ENCODE results near the gene MYO9B. TPM values are rescaled to one million over a fixed set of nuclear protein-coding genes. Genes with fewer than 3 reads are reported as not detected.

Gene MYO9B
- total and polyA plus RNA-seq, 2 experiments from 2014 or later, result 29.9 to 32.4 TPM

- no peaks in the 10 kb centered on the region for H3K9me3 ChIP-seq (ENCODE audit: low read depth)
- H4K20me1 ChIP-seq (ENCODE audit: insufficient read depth, poor library complexity, severe bottlenecking), result no peaks in the 10 kb centered on the region
- no peak for DNase-seq (ENCODE audit: low spot score)
- peaks cover 77% of the 10 kb centered on the region for H3K79me2 ChIP-seq
- TF ChIP-seq EZH2phosphoT487 (IDR thresholded peaks at IDR 0.05; ENCODE audit: low read depth, severe bottlenecking, unreplicated experiment) (no peak), EZH2 (IDR thresholded peaks at IDR 0.05; ENCODE audit: borderline replicate concordance) (no peak), CTCF (IDR thresholded peaks at IDR 0.05; ENCODE audit: poor library complexity) (no peak)
- no peak overlapping the region for H3K4me2 ChIP-seq
- no peaks in the 10 kb centered on the region for H3K36me3 ChIP-seq (replicated peaks; ENCODE audit: insufficient read depth, low read depth)
- H3K9me2 ChIP-seq (replicated peaks; ENCODE audit: insufficient read depth), result no peaks in the 10 kb centered on the region
- H3K4me1 ChIP-seq (ENCODE audit: insufficient read depth), result peaks cover 8% of the 10 kb centered on the region
- no peak overlapping the region for H3K4me3 ChIP-seq
- H3K27me3 ChIP-seq, result no peaks in the 10 kb centered on the region
- no peak overlapping the region for H3K27ac ChIP-seq
- no peak overlapping the region for H2AFZ ChIP-seq
- WGBS (ENCODE audit: low lambda C conversion rate, missing lambda C conversion rate), result 93% methylated on average over 14 of the region's 14 CpGs
Observed at GRCh38 chr19:17086120-17086519, 10.5 kb downstream of the MYO9B start.

DNA sequence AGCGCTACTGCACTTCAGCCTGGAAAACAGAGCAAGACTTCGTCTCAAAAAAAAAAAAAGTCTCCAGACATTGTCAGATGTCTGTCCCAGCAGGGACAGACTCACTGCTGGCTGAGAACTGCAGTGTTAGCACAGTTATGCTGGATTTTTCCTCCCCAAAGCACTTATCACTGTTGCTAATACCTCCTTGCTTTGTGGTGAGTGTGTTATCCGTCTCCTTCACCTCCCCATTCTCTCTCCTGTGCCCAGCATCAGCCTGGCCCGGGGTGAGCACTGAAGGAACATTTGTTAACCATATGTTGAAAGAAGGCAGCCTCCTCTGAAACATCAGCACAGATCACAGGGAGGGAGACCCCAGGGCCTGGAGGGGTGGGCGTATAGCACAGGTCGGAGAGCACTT is 11.3 kb downstream of the MYO9B start:
- Histone ChIP-seq H3K27me3 (no peaks in the 10 kb centered on the region), H2AFZ (no peak overlapping the region), H3K9me2 (replicated peaks; ENCODE audit: insufficient read depth) (no peaks in the 10 kb centered on the region), H3K4me1 (ENCODE audit: insufficient read depth) (peaks cover 8% of the 10 kb centered on the region), H3K36me3 (replicated peaks; ENCODE audit: insufficient read depth, low read depth) (no peaks in the 10 kb centered on the region), H3K9me3 (ENCODE audit: low read depth) (no peaks in the 10 kb centered on the region), H3K27ac (no peak overlapping the region), H3K79me2 (peaks cover 78% of the 10 kb centered on the region), H3K4me2 (no peak overlapping the region), H4K20me1 (ENCODE audit: insufficient read depth, poor library complexity, severe bottlenecking) (no peaks in the 10 kb centered on the region), H3K4me3 (no peak overlapping the region)
- TF ChIP-seq EZH2phosphoT487 (IDR thresholded peaks at IDR 0.05; ENCODE audit: low read depth, severe bottlenecking, unreplicated experiment), result no peak
- no peak for TF ChIP-seq EZH2 (IDR thresholded peaks at IDR 0.05; ENCODE audit: borderline replicate concordance)
- 69% methylated on average over 6 of the region's 6 CpGs for WGBS (ENCODE audit: low lambda C conversion rate, missing lambda C conversion rate)
- DNase-seq (ENCODE audit: low spot score), result no peak

DNA sequence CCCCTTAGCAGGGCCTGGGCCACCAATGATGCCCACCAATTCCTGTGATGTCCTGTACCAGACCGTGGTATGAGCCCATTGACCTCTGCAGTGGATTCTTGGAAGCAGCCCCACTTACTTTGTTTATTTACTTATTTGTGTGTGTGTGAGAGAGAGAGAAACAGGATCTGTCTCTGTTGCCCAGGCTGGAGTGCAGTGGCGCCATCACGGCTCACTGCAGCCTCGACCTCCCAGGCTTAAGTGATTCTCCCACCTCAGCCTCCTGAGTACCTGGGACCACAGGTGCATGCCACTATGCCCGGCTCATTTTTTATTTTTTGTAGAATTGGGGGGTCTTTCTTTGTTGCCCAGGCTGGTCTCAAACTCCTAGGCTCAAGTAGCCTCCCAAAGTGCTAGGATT is 13.0 kb downstream of the MYO9B start:
- no peaks in the 10 kb centered on the region for H4K20me1 ChIP-seq (ENCODE audit: insufficient read depth, poor library complexity, severe bottlenecking)
- peak overlapping the region; percentile 80 for H3K27ac ChIP-seq
- no peak overlapping the region for H2AFZ ChIP-seq
- no peak overlapping the region for H3K4me3 ChIP-seq
- H3K9me2 ChIP-seq (replicated peaks; ENCODE audit: insufficient read depth), result no peaks in the 10 kb centered on the region
- H3K27me3 ChIP-seq, result no peaks in the 10 kb centered on the region
- H3K79me2 ChIP-seq, result peaks cover 80% of the 10 kb centered on the region
- peak overlapping the region; percentile 55 for H3K4me2 ChIP-seq
- H3K4me1 ChIP-seq (ENCODE audit: insufficient read depth), result peaks cover 8% of the 10 kb centered on the region
- DNase-seq (ENCODE audit: low spot score), result no peak
- H3K9me3 ChIP-seq (ENCODE audit: low read depth), result no peaks in the 10 kb centered on the region
- H3K36me3 ChIP-seq (replicated peaks; ENCODE audit: insufficient read depth, low read depth), result no peaks in the 10 kb centered on the region
- WGBS (ENCODE audit: low lambda C conversion rate, missing lambda C conversion rate), result 91% methylated on average over 5 of the region's 5 CpGs
- TF ChIP-seq CTCF (IDR thresholded peaks at IDR 0.05; ENCODE audit: poor library complexity) (no peak), EZH2phosphoT487 (IDR thresholded peaks at IDR 0.05; ENCODE audit: low read depth, severe bottlenecking, unreplicated experiment) (no peak), EZH2 (IDR thresholded peaks at IDR 0.05; ENCODE audit: borderline replicate concordance) (no peak)

- Histone ChIP-seq H2AFZ (no peak overlapping the region), H3K4me2 (no peak overlapping the region), H3K27ac (peak overlapping the region; percentile 80), H3K9me2 (replicated peaks; ENCODE audit: insufficient read depth) (no peaks in the 10 kb centered on the region), H3K4me1 (ENCODE audit: insufficient read depth) (peaks cover 8% of the 10 kb centered on the region), H4K20me1 (ENCODE audit: insufficient read depth, poor library complexity, severe bottlenecking) (no peaks in the 10 kb centered on the region), H3K27me3 (no peaks in the 10 kb centered on the region), H3K36me3 (replicated peaks; ENCODE audit: insufficient read depth, low read depth) (no peaks in the 10 kb centered on the region), H3K79me2 (peaks cover 81% of the 10 kb centered on the region), H3K4me3 (no peak overlapping the region), H3K9me3 (ENCODE audit: low read depth) (no peaks in the 10 kb centered on the region)
- TF ChIP-seq EZH2 (IDR thresholded peaks at IDR 0.05; ENCODE audit: borderline replicate concordance) (no peak), CTCF (IDR thresholded peaks at IDR 0.05; ENCODE audit: poor library complexity) (no peak), EZH2phosphoT487 (IDR thresholded peaks at IDR 0.05; ENCODE audit: low read depth, severe bottlenecking, unreplicated experiment) (no peak)
- no peak for DNase-seq (ENCODE audit: low spot score)
- WGBS (ENCODE audit: low lambda C conversion rate, missing lambda C conversion rate), result 96% methylated on average over 9 of the region's 9 CpGs
Observed at GRCh38 chr19:17090583-17090982, 15.0 kb downstream of the MYO9B start.

All from hepatocyte (in vitro differentiated cells).